Measurements from ENCODE around the gene ID2. TPM values are rescaled to one million over a fixed set of nuclear protein-coding genes. Genes with fewer than 3 reads are reported as not detected.

ID2 gene
- total RNA-seq, 1 experiment from 2014 or later, result 48.6 TPM

GRCh38 chr2:8663997-8664396 lies 17.9 kb upstream of the ID2 start:
- no peak overlapping the region for H3K14ac ChIP-seq (ENCODE audit: insufficient read depth, low read length)
- no peak overlapping the region for H4K5ac ChIP-seq (ENCODE audit: insufficient read length, low read depth, low read length)
- no peak overlapping the region for H2BK20ac ChIP-seq (ENCODE audit: low read depth, low read length, poor library complexity, severe bottlenecking)
- no peak overlapping the region for H2BK15ac ChIP-seq (ENCODE audit: low read depth, low read length)
- no peak overlapping the region for H3T11ph ChIP-seq (ENCODE audit: low read length)
- H3K56ac ChIP-seq (ENCODE audit: insufficient read length, low read depth, low read length), result no peak overlapping the region
- H3K79me2 ChIP-seq (ENCODE audit: insufficient read depth, low read length), result no peaks in the 10 kb centered on the region
- no peaks in the 10 kb centered on the region for H3K9me3 ChIP-seq (ENCODE audit: control insufficient read depth, low read depth, low read length)
- no peak overlapping the region for H2AK5ac ChIP-seq (ENCODE audit: insufficient read length, low read length)
- H2BK5ac ChIP-seq (ENCODE audit: insufficient read length, low read length), result no peak overlapping the region
- no peak overlapping the region for H2BK12ac ChIP-seq (ENCODE audit: insufficient read length, low read depth, low read length)
- Mint-ChIP-seq H3K9me3 (peaks cover 0 to 2% of the 10 kb centered on the region in 2 experiments; a peak in 2 of 5 replicates), H3K27ac (no peak overlapping the region; a peak in 1 of 7 replicates), H3K36me3 (ENCODE audit: insufficient read depth in 1 of 3, low read depth in 3 of 3) (no peaks in the 10 kb centered on the region; a peak in 1 of 7 replicates), H3K27me3 (ENCODE audit: low read depth) (no peaks in the 10 kb centered on the region; the same call in 1 of the 2 replicates), H3K4me3 (no peak overlapping the region), H3K4me1 (peaks cover 4 to 13% of the 10 kb centered on the region in 2 experiments; a peak in 3 of 4 replicates)
- H4K20me1 ChIP-seq (ENCODE audit: control insufficient read depth, insufficient read depth, insufficient read length), result no peaks in the 10 kb centered on the region
- H3K23me2 ChIP-seq (ENCODE audit: insufficient read length, low read depth, low read length, poor library complexity, severe bottlenecking), result no peaks in the 10 kb centered on the region
- no peak overlapping the region for H3K18ac ChIP-seq (ENCODE audit: insufficient read length, low read depth, low read length)
- no peak overlapping the region for H4K91ac ChIP-seq (ENCODE audit: insufficient read length, low read depth, low read length)
- H3K27me3 ChIP-seq (ENCODE audit: insufficient read depth, low read length), result no peaks in the 10 kb centered on the region
- TF ChIP-seq CTCF (conservative IDR thresholded peaks at IDR 0.05), result no peak
- H3K4me1 ChIP-seq (ENCODE audit: insufficient read depth, low read length), result no peaks in the 10 kb centered on the region
- H3K79me1 ChIP-seq (ENCODE audit: insufficient read depth, low read depth, low read length, poor library complexity, severe bottlenecking), result no peaks in the 10 kb centered on the region
- H2AFZ ChIP-seq (ENCODE audit: low read length), result no peak overlapping the region
- H3K4ac ChIP-seq (ENCODE audit: low read depth, low read length), result no peak overlapping the region
- DNase-seq, result no peak
- WGBS (ENCODE audit: extremely low coverage, insufficient read length, low lambda C conversion rate), result no CpG with 5 or more reads among the region's 13 CpGs
- H3K27ac ChIP-seq (ENCODE audit: insufficient read length, low read depth, low read length), result no peak overlapping the region
- H2BK120ac ChIP-seq (ENCODE audit: low read depth, low read length, poor library complexity, severe bottlenecking), result no peak overlapping the region
- H4K8ac ChIP-seq (replicated peaks; ENCODE audit: insufficient read length, low read depth, low read length), result no peak overlapping the region
- no peak overlapping the region for H3K4me2 ChIP-seq (ENCODE audit: insufficient read depth, insufficient read length, low read length)
- H3K23ac ChIP-seq (ENCODE audit: insufficient read length, low read depth, low read length), result no peak overlapping the region
- H3K9ac ChIP-seq (ENCODE audit: extremely low read depth, insufficient read length, low read length), result no peak overlapping the region
